OCI-LY1 (cell line): ENCODE results near the gene NR2F1-AS1.

Experiments used
- H2AFZ ChIP-seq: fragments of 200-600 bp; sonication (generic), shearing (Covaris generic); 2 replicates; pipeline ENCODE4 v1.6.0; 2014; ENCODE audit warnings: antibody characterized with exemption, mild to moderate bottlenecking, low read length
- H3F3A ChIP-seq: fragments of 200-600 bp; sonication (generic), shearing (Covaris generic); 2 replicates; pipeline ENCODE4 v1.6.0; 2014; ENCODE audit warnings: mild to moderate bottlenecking, antibody characterized with exemption, low read length, moderate library complexity; ENCODE audit not compliant: insufficient read depth
- H3K27ac ChIP-seq: fragments of 200-600 bp; sonication (generic); 2 replicates; pipeline ENCODE4 v1.5.1; 2014; ENCODE audit warnings: low read length, mixed run types, mild to moderate bottlenecking, low read depth; ENCODE audit not compliant: poor library complexity, severe bottlenecking
- H3K27me3 ChIP-seq: fragments of 200-600 bp; sonication (generic); 2 replicates; pipeline ENCODE4 v1.6.0; 2014; ENCODE audit warnings: antibody characterized with exemption, mild to moderate bottlenecking, low read length, moderate library complexity; ENCODE audit not compliant: insufficient read depth
- H3K36me3 ChIP-seq: fragments of 200-600 bp; sonication (generic); 2 replicates; pipeline ENCODE4 v1.6.1; 2014; ENCODE audit warnings: mild to moderate bottlenecking, antibody characterized with exemption, low read length, moderate library complexity, mixed read lengths; ENCODE audit not compliant: insufficient read depth
- H3K4me1 ChIP-seq: fragments of 200-600 bp; sonication (generic); 2 replicates; pipeline ENCODE4 v1.5.1; 2014; ENCODE audit warnings: mild to moderate bottlenecking, low read length, moderate library complexity; ENCODE audit not compliant: insufficient read depth, severe bottlenecking
- H3K4me2 ChIP-seq: fragments of 200-600 bp; sonication (generic), shearing (Covaris generic); 2 replicates; pipeline ENCODE4 v1.6.1; 2014; ENCODE audit warnings: low read length
- H3K4me3 ChIP-seq: fragments of 200-600 bp; sonication (generic); 2 replicates; pipeline ENCODE4 v1.5.1; 2014; ENCODE audit warnings: low read length, low read depth, mild to moderate bottlenecking, mixed read lengths; ENCODE audit not compliant: poor library complexity, severe bottlenecking
- H3K79me2 ChIP-seq: fragments of 200-600 bp; shearing (Covaris generic); 2 replicates; pipeline ENCODE4 v1.6.1; 2016; ENCODE audit warnings: mixed run types, low read length, mixed read lengths; ENCODE audit not compliant: insufficient read depth
- H3K9ac ChIP-seq: fragments of 200-600 bp; sonication (generic), shearing (Covaris generic); 2 replicates; pipeline ENCODE4 v1.6.1; 2014; ENCODE audit warnings: mild to moderate bottlenecking, low read length, mixed read lengths
- H3K9me2 ChIP-seq: fragments of 200-600 bp; sonication (generic), shearing (Covaris generic); 2 replicates; pipeline ENCODE4 v1.6.1; 2014; ENCODE audit warnings: low read depth, mild to moderate bottlenecking, low read length, mixed read lengths
- H3K9me3 ChIP-seq: fragments of 200-600 bp; shearing (Covaris generic); 2 replicates; pipeline ENCODE4 v1.6.1; 2014; ENCODE audit warnings: low read length, mixed read lengths
- H4K20me1 ChIP-seq: fragments of 200-600 bp; sonication (generic), shearing (Covaris generic); 2 replicates; pipeline ENCODE4 v1.6.0; 2016; ENCODE audit warnings: mild to moderate bottlenecking, low read length; ENCODE audit not compliant: insufficient read depth
- CTCF ChIP-seq: fragments of 200-600 bp; sonication (generic), shearing (Covaris generic); IDR thresholded peaks from 2 replicates; pipeline ENCODE4 v1.5.1; 2017; ENCODE audit warnings: mild to moderate bottlenecking, antibody characterized with exemption, low read length, moderate library complexity, mixed read lengths
- EZH2 ChIP-seq: fragments of 200-600 bp; sonication (generic), shearing (Covaris generic); IDR thresholded peaks from 2 replicates; pipeline ENCODE4 v1.8.0; 2017; ENCODE audit warnings: borderline replicate concordance, mixed run types, mild to moderate bottlenecking, antibody characterized with exemption, low read length, moderate library complexity, mixed read lengths

The NR2F1-AS1 gene

GRCh38 chr5:93577854-93578812, 2.9 kb downstream of the NR2F1-AS1 start:
- Histone ChIP-seq H3K9me3 (no peaks in the 10 kb centered on the region), H3F3A (no peaks in the 10 kb centered on the region), H3K79me2 (no peaks in the 10 kb centered on the region), H3K27me3 (no peaks in the 10 kb centered on the region), H3K36me3 (no peaks in the 10 kb centered on the region), H2AFZ (no peak overlapping the region), H3K9ac (no peak overlapping the region), H3K9me2 (no peaks in the 10 kb centered on the region), H3K4me1 (peaks cover 20% of the 10 kb centered on the region), H3K4me3 (no peak overlapping the region), H3K27ac (no peak overlapping the region), H4K20me1 (no peaks in the 10 kb centered on the region), H3K4me2 (no peak overlapping the region)
- TF ChIP-seq EZH2 = no peak
- TF ChIP-seq CTCF = no peak

- Histone ChIP-seq H3K27ac (no peak overlapping the region), H3K79me2 (no peaks in the 10 kb centered on the region), H3K36me3 (no peaks in the 10 kb centered on the region), H3K4me1 (peaks cover 11% of the 10 kb centered on the region), H3K9ac (no peak overlapping the region), H3K9me3 (no peaks in the 10 kb centered on the region), H4K20me1 (no peaks in the 10 kb centered on the region), H2AFZ (no peak overlapping the region), H3K4me2 (no peak overlapping the region), H3K4me3 (no peak overlapping the region), H3K9me2 (no peaks in the 10 kb centered on the region), H3F3A (no peaks in the 10 kb centered on the region), H3K27me3 (no peaks in the 10 kb centered on the region)
- TF ChIP-seq EZH2 (no peak), CTCF (no peak)
Measured at GRCh38 chr5:93576994-93577853, 3.8 kb downstream of the NR2F1-AS1 start.

GRCh38 chr5:93575461-93576414, 5.3 kb downstream of the NR2F1-AS1 start:
- no peaks in the 10 kb centered on the region for H3K4me1 ChIP-seq
- H3K9me2 ChIP-seq = no peaks in the 10 kb centered on the region
- no peaks in the 10 kb centered on the region for H3K9me3 ChIP-seq
- no peaks in the 10 kb centered on the region for H4K20me1 ChIP-seq
- no peaks in the 10 kb centered on the region for H3K36me3 ChIP-seq
- no peaks in the 10 kb centered on the region for H3K27me3 ChIP-seq
- no peaks in the 10 kb centered on the region for H3F3A ChIP-seq
- H2AFZ ChIP-seq = no peak overlapping the region
- H3K4me3 ChIP-seq = no peak overlapping the region
- no peak overlapping the region for H3K27ac ChIP-seq
- H3K79me2 ChIP-seq = no peaks in the 10 kb centered on the region
- H3K4me2 ChIP-seq = no peak overlapping the region
- TF ChIP-seq EZH2 = no peak
- no peak for TF ChIP-seq CTCF
- H3K9ac ChIP-seq = no peak overlapping the region
